NCI-H1417 (cell line): Measurements from ENCODE around the gene SRSF4.
"Not testable (repeated sequence)": the region's sequence is repeated elsewhere in the genome, so short reads cannot be mapped to it uniquely, and the experiment has no call there.

Source experiments
- DNase-seq, 3 experiments: peaks; one replicate each; lab custom pipeline; 2025; lab: John Stamatoyannopoulos, UW

Gene SRSF4

GRCh38 chr1:29181413-29182225 is at the start of gene SRSF4:
SRSF4 (minus strand) TSS chr1:29181900; CDS start chr1:29181752, 148 bp downstream.
- DNase-seq, result peak; percentile 98 to 99 (median 99)

GRCh38 chr1:29230553-29231378 is 49.1 kb upstream of the SRSF4 start, which contains the start of gene MECR:
MECR (minus strand) TSS chr1:29230934; CDS start chr1:29230906, 28 bp downstream.
- DNase-seq, result peak; percentile 88 to 95 (median 90)

GRCh38 chr1:29230204-29230552 is 48.5 kb upstream of the SRSF4 start:
- no peak for DNase-seq

GRCh38 chr1:29227511-29227910 is 45.8 kb upstream of the SRSF4 start:
- DNase-seq, result no peak

GRCh38 chr1:29225361-29225760 is 43.7 kb upstream of the SRSF4 start:
- DNase-seq, result no peak

GRCh38 chr1:29224356-29224837 is 42.7 kb upstream of the SRSF4 start:
- no peak for DNase-seq

- DNase-seq, result no peak
Observed at GRCh38 chr1:29223521-29223920, 41.8 kb upstream of the SRSF4 start.

GRCh38 chr1:29222686-29223085 is 41.0 kb upstream of the SRSF4 start:
- no peak for DNase-seq

- not testable (repeated sequence) for DNase-seq
Observed at GRCh38 chr1:29222260-29222659, 40.6 kb upstream of the SRSF4 start.

GRCh38 chr1:29221296-29221695 is 39.6 kb upstream of the SRSF4 start:
- no peak for DNase-seq

GRCh38 chr1:29218223-29218622 is 36.5 kb upstream of the SRSF4 start:
- DNase-seq, result no peak

GRCh38 chr1:29217633-29218032 is 35.9 kb upstream of the SRSF4 start:
- no peak for DNase-seq

GRCh38 chr1:29213055-29213454 is 31.4 kb upstream of the SRSF4 start:
- DNase-seq, result no peak

GRCh38 chr1:29211086-29212030 is 29.7 kb upstream of the SRSF4 start:
- peak in 1 of 3 experiments; percentile 58 for DNase-seq

- DNase-seq, result no peak
Observed at GRCh38 chr1:29210278-29211085, 28.8 kb upstream of the SRSF4 start.

- DNase-seq, result no peak
Observed at GRCh38 chr1:29209173-29209572, 27.5 kb upstream of the SRSF4 start.

- DNase-seq, result no peak
Observed at GRCh38 chr1:29208442-29208841, 26.7 kb upstream of the SRSF4 start.

GRCh38 chr1:29202584-29203340 is 21.1 kb upstream of the SRSF4 start:
- peak; percentile 73 to 92 (median 92) for DNase-seq

- DNase-seq, result no peak
Observed at GRCh38 chr1:29202053-29202452, 20.4 kb upstream of the SRSF4 start.

GRCh38 chr1:29201595-29202051 is 19.9 kb upstream of the SRSF4 start:
- DNase-seq, result no peak
